ENCODE data around the gene MED16. TPM values are rescaled to one million over a fixed set of nuclear protein-coding genes. Genes with fewer than 3 reads are reported as not detected.

Gene MED16
- total and polyA plus RNA-seq, 2 of the 13 experiments (the other 11 are each of a cell fraction or from before 2014, with no cell fraction given), result 13.3 to 14.8 TPM

GRCh38 chr19:926589-927350 is 33.8 kb upstream of the MED16 start (continued):
- no peak for TF ChIP-seq PLRG1 (conservative IDR thresholded peaks at IDR 0.05)
- no peak for TF ChIP-seq SIN3A (IDR thresholded peaks at IDR 0.05; ENCODE audit: borderline replicate concordance, low read depth, low read length)
- TF ChIP-seq FLYWCH1 (CRISPR knock-in tag; IDR thresholded peaks at IDR 0.05), result no peak
- TF ChIP-seq, protein P1, sequence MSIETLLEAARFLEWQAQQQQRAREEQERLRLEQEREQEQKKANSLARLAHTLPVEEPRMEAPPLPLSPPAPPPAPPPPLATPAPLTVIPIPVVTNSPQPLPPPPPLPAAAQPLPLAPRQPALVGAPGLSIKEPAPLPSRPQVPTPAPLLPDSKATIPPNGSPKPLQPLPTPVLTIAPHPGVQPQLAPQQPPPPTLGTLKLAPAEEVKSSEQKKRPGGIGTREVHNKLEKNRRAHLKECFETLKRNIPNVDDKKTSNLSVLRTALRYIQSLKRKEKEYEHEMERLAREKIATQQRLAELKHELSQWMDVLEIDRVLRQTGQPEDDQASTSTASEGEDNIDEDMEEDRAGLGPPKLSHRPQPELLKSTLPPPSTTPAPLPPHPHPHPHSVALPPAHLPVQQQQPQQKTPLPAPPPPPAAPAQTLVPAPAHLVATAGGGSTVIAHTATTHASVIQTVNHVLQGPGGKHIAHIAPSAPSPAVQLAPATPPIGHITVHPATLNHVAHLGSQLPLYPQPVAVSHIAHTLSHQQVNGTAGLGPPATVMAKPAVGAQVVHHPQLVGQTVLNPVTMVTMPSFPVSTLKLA (IDR thresholded peaks at IDR 0.05), result no peak
- TF ChIP-seq, protein P2, sequence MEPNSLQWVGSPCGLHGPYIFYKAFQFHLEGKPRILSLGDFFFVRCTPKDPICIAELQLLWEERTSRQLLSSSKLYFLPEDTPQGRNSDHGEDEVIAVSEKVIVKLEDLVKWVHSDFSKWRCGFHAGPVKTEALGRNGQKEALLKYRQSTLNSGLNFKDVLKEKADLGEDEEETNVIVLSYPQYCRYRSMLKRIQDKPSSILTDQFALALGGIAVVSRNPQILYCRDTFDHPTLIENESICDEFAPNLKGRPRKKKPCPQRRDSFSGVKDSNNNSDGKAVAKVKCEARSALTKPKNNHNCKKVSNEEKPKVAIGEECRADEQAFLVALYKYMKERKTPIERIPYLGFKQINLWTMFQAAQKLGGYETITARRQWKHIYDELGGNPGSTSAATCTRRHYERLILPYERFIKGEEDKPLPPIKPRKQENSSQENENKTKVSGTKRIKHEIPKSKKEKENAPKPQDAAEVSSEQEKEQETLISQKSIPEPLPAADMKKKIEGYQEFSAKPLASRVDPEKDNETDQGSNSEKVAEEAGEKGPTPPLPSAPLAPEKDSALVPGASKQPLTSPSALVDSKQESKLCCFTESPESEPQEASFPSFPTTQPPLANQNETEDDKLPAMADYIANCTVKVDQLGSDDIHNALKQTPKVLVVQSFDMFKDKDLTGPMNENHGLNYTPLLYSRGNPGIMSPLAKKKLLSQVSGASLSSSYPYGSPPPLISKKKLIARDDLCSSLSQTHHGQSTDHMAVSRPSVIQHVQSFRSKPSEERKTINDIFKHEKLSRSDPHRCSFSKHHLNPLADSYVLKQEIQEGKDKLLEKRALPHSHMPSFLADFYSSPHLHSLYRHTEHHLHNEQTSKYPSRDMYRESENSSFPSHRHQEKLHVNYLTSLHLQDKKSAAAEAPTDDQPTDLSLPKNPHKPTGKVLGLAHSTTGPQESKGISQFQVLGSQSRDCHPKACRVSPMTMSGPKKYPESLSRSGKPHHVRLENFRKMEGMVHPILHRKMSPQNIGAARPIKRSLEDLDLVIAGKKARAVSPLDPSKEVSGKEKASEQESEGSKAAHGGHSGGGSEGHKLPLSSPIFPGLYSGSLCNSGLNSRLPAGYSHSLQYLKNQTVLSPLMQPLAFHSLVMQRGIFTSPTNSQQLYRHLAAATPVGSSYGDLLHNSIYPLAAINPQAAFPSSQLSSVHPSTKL (CRISPR knock-in tag; IDR thresholded peaks at IDR 0.05), result peak; percentile 24; the same call in 1 of the 2 replicates
- TF ChIP-seq ZNF20 (CRISPR knock-in tag; IDR thresholded peaks at IDR 0.05), result no peak
- no peak for TF ChIP-seq ZC3H4 (CRISPR knock-in tag; IDR thresholded peaks at IDR 0.05; ENCODE audit: borderline replicate concordance)
- TF ChIP-seq SALL2 (CRISPR knock-in tag; IDR thresholded peaks at IDR 0.05), result peak; percentile 77; the same call in 1 of the 2 replicates
- no peak for TF ChIP-seq ZNF510 (CRISPR knock-in tag; IDR thresholded peaks at IDR 0.05; ENCODE audit: low read depth)
- TF ChIP-seq GATAD1 (CRISPR knock-in tag; IDR thresholded peaks at IDR 0.05), result peak; percentile 6; the same call in 1 of the 2 replicates
- no peak for TF ChIP-seq EZH2 (conservative IDR thresholded peaks at IDR 0.05; ENCODE audit: low read depth, low read length)
- TF ChIP-seq ZNF143 (CRISPR knock-in tag; IDR thresholded peaks at IDR 0.05), result no peak
- no peak for TF ChIP-seq SMAD3 (CRISPR knock-in tag; IDR thresholded peaks at IDR 0.05)
- TF ChIP-seq AKAP8 (CRISPR knock-in tag; IDR thresholded peaks at IDR 0.05), result no peak
- no peak for TF ChIP-seq RELA (CRISPR knock-in tag; IDR thresholded peaks at IDR 0.05)
- no peak for TF ChIP-seq NR0B2 (CRISPR knock-in tag; IDR thresholded peaks at IDR 0.05)
- no peak; the same call in 1 of the 2 replicates for TF ChIP-seq HES4 (CRISPR knock-in tag; IDR thresholded peaks at IDR 0.05; ENCODE audit: borderline replicate concordance)
- TF ChIP-seq FOXA1 (IDR thresholded peaks at IDR 0.05), result no peak
- no peak for TF ChIP-seq FOXA1 (CRISPR knock-in tag; IDR thresholded peaks at IDR 0.05)
- TF ChIP-seq ZSCAN5A (CRISPR knock-in tag; IDR thresholded peaks at IDR 0.05; ENCODE audit: borderline replicate concordance), result no peak
- no peak for TF ChIP-seq HMG20B (CRISPR knock-in tag; conservative IDR thresholded peaks at IDR 0.05)
- TF ChIP-seq NFE2 (CRISPR knock-in tag; IDR thresholded peaks at IDR 0.05), result no peak
- no peak for TF ChIP-seq NFATC3 (CRISPR knock-in tag; IDR thresholded peaks at IDR 0.05)
- TF ChIP-seq ZNF660 (CRISPR knock-in tag; IDR thresholded peaks at IDR 0.05; ENCODE audit: borderline replicate concordance, low read depth), result no peak
- TF ChIP-seq ZNF296 (CRISPR knock-in tag; conservative IDR thresholded peaks at IDR 0.05), result no peak
